ENCODE data around the gene CPEB1. TPM values are rescaled to one million over a fixed set of nuclear protein-coding genes. Genes with fewer than 3 reads are reported as not detected.
A peak's percentile ranks its signal among the peaks of the same experiment; 100 is the strongest.

CPEB1 gene
- polyA plus RNA-seq, 1 donor = 1.5 TPM

DNA sequence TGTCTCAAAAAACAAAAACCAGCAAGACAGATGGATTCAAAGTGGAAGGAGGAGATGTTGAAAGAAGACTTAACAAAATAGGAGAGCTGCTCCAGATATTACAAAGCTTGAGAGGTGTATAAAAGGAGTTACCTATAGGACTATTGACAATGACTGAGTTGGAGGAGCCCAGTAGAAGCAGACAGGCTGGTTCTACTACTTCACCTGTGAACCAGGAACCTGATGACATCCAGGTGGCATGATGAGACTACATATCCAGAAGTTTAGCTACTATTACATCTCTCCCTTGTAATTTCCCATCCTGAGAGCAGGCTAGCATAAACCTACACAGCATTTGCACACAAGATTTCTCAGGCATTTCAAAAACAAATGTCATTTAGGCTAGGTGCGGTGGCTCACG, 49.3 kb downstream of the CPEB1 start:
- H3K36me3 ChIP-seq (ENCODE audit: control insufficient read depth, insufficient read depth, low read length) = no peaks in the 10 kb centered on the region
- H3K27ac ChIP-seq (ENCODE audit: low read length) = no peak overlapping the region
- no peaks in the 10 kb centered on the region for H3K27me3 ChIP-seq (ENCODE audit: control insufficient read depth, insufficient read depth, low read length)
- no CpG with 5 or more reads among the region's 2 CpGs for WGBS (ENCODE audit: insufficient coverage, low lambda C conversion rate)
- no peaks in the 10 kb centered on the region for H3K4me1 ChIP-seq (ENCODE audit: control insufficient read depth, insufficient read depth, low read length)
- no peak overlapping the region for H3K4me3 ChIP-seq (ENCODE audit: low read length)
- DNase-seq = no peak
- no peaks in the 10 kb centered on the region for H3K9me3 ChIP-seq (ENCODE audit: control insufficient read depth, low read depth, low read length)

DNA sequence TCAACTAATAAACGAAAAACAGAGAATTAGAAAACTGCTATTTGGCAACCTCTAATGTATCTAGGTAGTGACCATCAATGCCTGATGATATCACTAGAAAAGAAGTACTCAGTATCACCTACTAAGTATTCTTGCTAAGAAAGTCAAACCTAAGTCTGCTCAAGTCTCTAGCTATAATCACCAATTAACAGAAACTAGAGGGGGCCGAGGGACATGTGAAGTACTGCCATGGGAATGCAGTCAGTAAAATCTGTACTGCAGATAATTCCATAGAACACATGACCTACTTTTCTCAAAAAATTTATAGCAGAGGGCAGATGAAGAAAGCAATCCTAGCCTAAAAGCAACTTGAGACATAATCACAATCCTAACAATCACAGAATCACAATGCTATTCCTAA, 51.4 kb downstream of the CPEB1 start:
- H3K4me3 ChIP-seq (ENCODE audit: low read length) = no peak overlapping the region
- no peaks in the 10 kb centered on the region for H3K36me3 ChIP-seq (ENCODE audit: control insufficient read depth, insufficient read depth, low read length)
- H3K27ac ChIP-seq (ENCODE audit: low read length) = no peak overlapping the region
- H3K27me3 ChIP-seq (ENCODE audit: control insufficient read depth, insufficient read depth, low read length) = no peaks in the 10 kb centered on the region
- 67% methylated on average over 1 of the region's 2 CpGs for WGBS (ENCODE audit: insufficient coverage, low lambda C conversion rate)
- no peak for DNase-seq
- H3K9me3 ChIP-seq (ENCODE audit: control insufficient read depth, low read depth, low read length) = no peaks in the 10 kb centered on the region
- H3K4me1 ChIP-seq (ENCODE audit: control insufficient read depth, insufficient read depth, low read length) = no peaks in the 10 kb centered on the region

DNA sequence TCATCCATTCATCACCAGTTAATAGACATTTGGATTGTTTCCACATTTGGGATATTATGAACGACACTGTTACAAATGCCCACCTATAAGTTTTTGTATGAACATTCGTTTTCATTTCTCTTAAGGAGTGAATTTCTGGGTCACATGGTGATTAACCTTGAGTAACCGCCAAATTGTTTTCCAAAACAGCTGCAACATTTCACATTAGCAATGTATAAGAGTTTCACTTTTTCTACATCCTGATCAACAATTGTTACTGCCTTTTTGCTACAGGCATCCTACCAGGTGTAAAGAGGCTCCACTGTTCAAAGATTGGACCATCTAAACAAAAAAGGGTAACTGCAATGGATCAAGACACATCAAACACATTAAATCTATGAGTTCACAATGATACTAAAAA, 52.0 kb downstream of the CPEB1 start:
- 100% methylated on average over 1 of the region's 3 CpGs for WGBS (ENCODE audit: insufficient coverage, low lambda C conversion rate)
- no peaks in the 10 kb centered on the region for H3K27me3 ChIP-seq (ENCODE audit: control insufficient read depth, insufficient read depth, low read length)

DNA sequence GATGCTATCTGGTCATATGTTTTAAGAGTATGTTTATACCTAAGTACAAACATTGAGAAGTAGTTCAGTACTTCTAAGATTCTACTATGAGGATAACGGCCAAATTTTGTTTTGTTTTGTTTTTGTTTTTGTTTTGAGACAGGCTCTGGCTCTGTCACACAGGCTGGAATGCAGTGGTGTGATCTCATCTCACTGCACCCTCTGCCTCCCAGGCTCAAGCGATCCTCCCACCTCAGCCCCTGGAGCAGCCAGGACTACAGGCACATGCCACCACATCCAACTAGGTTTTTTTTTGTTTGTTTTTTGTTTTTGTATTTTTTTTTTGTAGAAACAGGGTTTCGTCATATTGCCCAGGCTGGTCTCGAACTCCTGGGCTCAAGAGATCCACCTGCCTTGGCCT, 59.4 kb downstream of the CPEB1 start:
- no CpG with 5 or more reads among the region's 4 CpGs for WGBS (ENCODE audit: insufficient coverage, low lambda C conversion rate)
- H3K9me3 ChIP-seq (ENCODE audit: control insufficient read depth, low read depth, low read length) = no peaks in the 10 kb centered on the region
- no peaks in the 10 kb centered on the region for H3K36me3 ChIP-seq (ENCODE audit: control insufficient read depth, insufficient read depth, low read length)
- no peak overlapping the region for H3K4me3 ChIP-seq (ENCODE audit: low read length)
- H3K27ac ChIP-seq (ENCODE audit: low read length) = no peak overlapping the region
- no peaks in the 10 kb centered on the region for H3K4me1 ChIP-seq (ENCODE audit: control insufficient read depth, insufficient read depth, low read length)
- H3K27me3 ChIP-seq (ENCODE audit: control insufficient read depth, insufficient read depth, low read length) = peaks cover 6% of the 10 kb centered on the region
- DNase-seq = no peak

More for the DNA sequence above, 52.0 kb downstream of the CPEB1 start:
- Histone ChIP-seq H3K9me3 (ENCODE audit: control insufficient read depth, low read depth, low read length) (no peaks in the 10 kb centered on the region), H3K36me3 (ENCODE audit: control insufficient read depth, insufficient read depth, low read length) (no peaks in the 10 kb centered on the region), H3K4me3 (ENCODE audit: low read length) (no peak overlapping the region), H3K4me1 (ENCODE audit: control insufficient read depth, insufficient read depth, low read length) (no peaks in the 10 kb centered on the region), H3K27ac (ENCODE audit: low read length) (no peak overlapping the region)
- DNase-seq = no peak

DNA sequence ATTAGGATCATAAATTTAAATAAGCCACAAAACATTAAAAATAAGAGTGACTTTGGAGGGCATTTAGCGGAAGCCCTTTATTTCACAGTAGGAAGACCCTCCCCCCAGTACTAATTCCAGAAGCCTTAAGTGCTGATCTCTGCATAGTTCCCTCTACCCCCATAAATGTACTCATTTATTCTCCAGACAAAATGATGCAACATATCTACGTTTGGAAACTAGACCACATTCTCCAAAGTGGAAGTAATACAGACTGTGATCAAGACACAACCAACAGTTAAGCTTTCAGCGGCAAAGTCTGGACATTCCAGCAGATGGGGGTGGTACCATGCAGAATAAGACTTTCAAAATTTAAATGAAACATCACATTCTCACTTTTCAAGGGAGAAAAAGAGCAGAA, 62.1 kb downstream of the CPEB1 start:
- no peaks in the 10 kb centered on the region for H3K4me1 ChIP-seq (ENCODE audit: control insufficient read depth, insufficient read depth, low read length)
- 40% methylated on average over 1 of the region's 3 CpGs for WGBS (ENCODE audit: insufficient coverage, low lambda C conversion rate)
- no peaks in the 10 kb centered on the region for H3K9me3 ChIP-seq (ENCODE audit: control insufficient read depth, low read depth, low read length)
- DNase-seq = no peak
- H3K36me3 ChIP-seq (ENCODE audit: control insufficient read depth, insufficient read depth, low read length) = no peaks in the 10 kb centered on the region
- H3K27me3 ChIP-seq (ENCODE audit: control insufficient read depth, insufficient read depth, low read length) = peaks cover 6% of the 10 kb centered on the region
- no peak overlapping the region for H3K27ac ChIP-seq (ENCODE audit: low read length)
- H3K4me3 ChIP-seq (ENCODE audit: low read length) = no peak overlapping the region

DNA sequence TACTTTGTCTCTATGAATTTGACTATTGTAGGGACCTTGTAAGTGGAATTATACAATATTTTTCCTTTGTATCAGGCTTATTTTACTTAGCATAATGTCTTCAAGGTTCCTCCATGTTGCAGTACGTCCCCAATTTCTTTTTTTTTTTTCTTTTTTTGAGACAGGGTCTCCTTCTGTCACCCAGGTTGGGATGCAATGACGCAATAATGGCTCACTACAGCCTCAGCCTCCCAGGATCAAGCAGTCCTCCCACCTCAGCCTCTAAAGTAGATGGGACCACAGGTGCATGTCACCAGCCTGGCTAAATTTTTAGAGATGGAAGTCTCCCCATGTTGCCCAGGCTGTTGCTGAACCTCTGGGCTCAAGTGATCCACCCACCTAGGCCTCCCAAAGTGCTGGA, 66.5 kb downstream of the CPEB1 start:
- Histone ChIP-seq H3K4me3 (ENCODE audit: low read length) (no peak overlapping the region), H3K9me3 (ENCODE audit: control insufficient read depth, low read depth, low read length) (no peaks in the 10 kb centered on the region), H3K4me1 (ENCODE audit: control insufficient read depth, insufficient read depth, low read length) (no peaks in the 10 kb centered on the region), H3K27me3 (ENCODE audit: control insufficient read depth, insufficient read depth, low read length) (peaks cover 2% of the 10 kb centered on the region), H3K27ac (ENCODE audit: low read length) (no peak overlapping the region), H3K36me3 (ENCODE audit: control insufficient read depth, insufficient read depth, low read length) (no peaks in the 10 kb centered on the region)
- WGBS (ENCODE audit: insufficient coverage, low lambda C conversion rate) = 89% methylated on average over 1 of the region's 2 CpGs
- no peak for DNase-seq

DNA sequence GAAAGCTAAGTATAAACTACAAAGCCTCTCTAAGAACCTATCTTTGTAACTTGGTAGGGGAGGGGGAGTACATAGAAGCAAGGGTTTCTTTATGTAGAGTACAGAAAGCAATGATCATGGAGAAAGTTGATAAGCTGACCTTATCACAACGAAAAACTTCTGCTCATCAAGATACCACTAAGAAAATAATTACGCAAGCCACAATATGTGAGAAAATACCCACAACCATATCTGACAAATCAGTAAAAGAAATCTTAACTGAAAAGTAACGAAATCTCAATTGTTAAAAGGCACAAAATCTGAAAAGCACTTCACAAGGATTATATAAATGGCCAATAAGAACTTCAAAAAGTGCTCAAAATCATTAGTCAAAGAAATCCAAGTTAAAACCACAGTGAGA, 71.8 kb downstream of the CPEB1 start:
- no peak for DNase-seq
- H3K9me3 ChIP-seq (ENCODE audit: control insufficient read depth, low read depth, low read length) = no peaks in the 10 kb centered on the region
- 20% methylated on average over 1 of the region's 3 CpGs for WGBS (ENCODE audit: insufficient coverage, low lambda C conversion rate)
- peaks cover 29% of the 10 kb centered on the region for H3K27me3 ChIP-seq (ENCODE audit: control insufficient read depth, insufficient read depth, low read length)
- no peaks in the 10 kb centered on the region for H3K36me3 ChIP-seq (ENCODE audit: control insufficient read depth, insufficient read depth, low read length)
- no peak overlapping the region for H3K4me3 ChIP-seq (ENCODE audit: low read length)
- H3K27ac ChIP-seq (ENCODE audit: low read length) = no peak overlapping the region
- H3K4me1 ChIP-seq (ENCODE audit: control insufficient read depth, insufficient read depth, low read length) = no peaks in the 10 kb centered on the region

DNA sequence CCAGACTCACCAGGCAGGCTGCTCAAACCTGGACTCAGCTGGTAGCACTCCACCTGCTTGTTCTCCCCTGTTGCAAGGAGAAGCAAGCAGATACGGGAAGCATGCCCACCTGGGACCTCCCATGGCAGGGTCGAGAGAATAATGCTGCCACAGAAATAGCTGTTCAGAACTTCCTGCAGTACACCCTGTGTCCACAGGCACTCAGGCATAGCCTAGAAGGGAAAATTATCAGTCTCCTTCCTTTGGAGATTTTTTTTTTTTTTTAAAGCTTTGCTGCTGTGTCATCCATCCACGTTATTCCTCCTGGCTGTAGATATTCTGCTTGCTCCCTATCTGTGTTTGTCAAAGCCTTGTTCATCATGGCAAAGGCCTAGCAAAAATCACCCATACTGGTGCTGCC, 74.2 kb downstream of the CPEB1 start:
- Histone ChIP-seq H3K4me1 (ENCODE audit: control insufficient read depth, insufficient read depth, low read length) (no peaks in the 10 kb centered on the region), H3K27me3 (ENCODE audit: control insufficient read depth, insufficient read depth, low read length) (peaks cover 36% of the 10 kb centered on the region), H3K9me3 (ENCODE audit: control insufficient read depth, low read depth, low read length) (no peaks in the 10 kb centered on the region), H3K27ac (ENCODE audit: low read length) (no peak overlapping the region), H3K36me3 (ENCODE audit: control insufficient read depth, insufficient read depth, low read length) (no peaks in the 10 kb centered on the region), H3K4me3 (ENCODE audit: low read length) (no peak overlapping the region)
- WGBS (ENCODE audit: insufficient coverage, low lambda C conversion rate) = no CpG with 5 or more reads among the region's 3 CpGs
- DNase-seq = no peak

DNA sequence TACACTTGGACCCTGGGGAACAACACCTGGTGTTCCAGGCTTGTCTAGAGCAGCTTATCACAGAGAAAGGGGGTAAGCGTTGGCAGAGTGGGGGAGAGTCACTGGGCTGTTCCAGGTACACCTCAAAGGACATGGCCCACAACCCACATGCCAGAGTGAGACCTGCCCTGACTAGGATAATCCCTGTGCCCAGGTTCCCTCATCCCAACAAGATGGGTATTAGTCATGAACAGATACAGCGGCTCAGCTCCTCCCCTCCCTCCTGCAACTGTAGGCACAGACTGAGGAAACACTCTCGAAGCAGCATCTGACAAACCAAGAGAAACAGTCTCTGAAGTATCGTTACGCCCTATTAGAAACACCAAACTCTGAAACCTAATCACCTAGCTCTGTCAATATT, 74.9 kb downstream of the CPEB1 start:
- Histone ChIP-seq H3K9me3 (ENCODE audit: control insufficient read depth, low read depth, low read length) (no peaks in the 10 kb centered on the region), H3K36me3 (ENCODE audit: control insufficient read depth, insufficient read depth, low read length) (no peaks in the 10 kb centered on the region), H3K27me3 (ENCODE audit: control insufficient read depth, insufficient read depth, low read length) (peaks cover 38% of the 10 kb centered on the region), H3K4me1 (ENCODE audit: control insufficient read depth, insufficient read depth, low read length) (no peaks in the 10 kb centered on the region), H3K27ac (ENCODE audit: low read length) (no peak overlapping the region), H3K4me3 (ENCODE audit: low read length) (no peak overlapping the region)
- no CpG with 5 or more reads among the region's 5 CpGs for WGBS (ENCODE audit: insufficient coverage, low lambda C conversion rate)
- DNase-seq = no peak

DNA sequence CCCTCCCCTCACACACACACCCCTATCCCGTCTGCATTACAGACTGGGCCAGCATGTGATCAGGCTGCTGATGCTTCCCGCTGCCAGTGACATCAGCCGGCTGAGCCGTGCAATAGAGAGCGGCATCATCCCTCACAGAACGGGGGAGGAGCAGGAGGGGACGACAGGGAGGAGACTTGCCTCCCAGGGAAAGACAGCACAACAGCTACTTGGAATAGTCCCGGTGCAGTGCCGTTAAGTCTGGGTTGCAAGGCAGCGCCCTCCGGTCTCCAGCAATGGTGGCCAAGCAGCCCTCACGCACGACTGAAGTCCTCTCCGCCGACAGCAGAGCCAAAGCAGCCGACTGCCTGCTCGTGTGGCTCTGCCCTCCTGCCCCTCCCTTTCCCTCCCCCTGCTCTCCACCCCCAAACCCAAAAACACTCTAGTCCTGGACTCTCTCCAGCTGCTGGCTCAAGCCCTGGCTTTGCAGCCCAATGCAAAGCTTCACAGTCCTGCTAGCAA, 75.4 kb downstream of the CPEB1 start:
- peak; percentile 39 to 50 for DNase-seq
- peak overlapping the region; percentile 32 for H3K4me3 ChIP-seq (ENCODE audit: low read length)
- H3K27me3 ChIP-seq (ENCODE audit: control insufficient read depth, insufficient read depth, low read length) = peaks cover 38% of the 10 kb centered on the region
- no peaks in the 10 kb centered on the region for H3K4me1 ChIP-seq (ENCODE audit: control insufficient read depth, insufficient read depth, low read length)
- H3K36me3 ChIP-seq (ENCODE audit: control insufficient read depth, insufficient read depth, low read length) = no peaks in the 10 kb centered on the region
- no peaks in the 10 kb centered on the region for H3K9me3 ChIP-seq (ENCODE audit: control insufficient read depth, low read depth, low read length)
- no CpG with 5 or more reads among the region's 17 CpGs for WGBS (ENCODE audit: insufficient coverage, low lambda C conversion rate)
- H3K27ac ChIP-seq (ENCODE audit: low read length) = no peak overlapping the region

DNA sequence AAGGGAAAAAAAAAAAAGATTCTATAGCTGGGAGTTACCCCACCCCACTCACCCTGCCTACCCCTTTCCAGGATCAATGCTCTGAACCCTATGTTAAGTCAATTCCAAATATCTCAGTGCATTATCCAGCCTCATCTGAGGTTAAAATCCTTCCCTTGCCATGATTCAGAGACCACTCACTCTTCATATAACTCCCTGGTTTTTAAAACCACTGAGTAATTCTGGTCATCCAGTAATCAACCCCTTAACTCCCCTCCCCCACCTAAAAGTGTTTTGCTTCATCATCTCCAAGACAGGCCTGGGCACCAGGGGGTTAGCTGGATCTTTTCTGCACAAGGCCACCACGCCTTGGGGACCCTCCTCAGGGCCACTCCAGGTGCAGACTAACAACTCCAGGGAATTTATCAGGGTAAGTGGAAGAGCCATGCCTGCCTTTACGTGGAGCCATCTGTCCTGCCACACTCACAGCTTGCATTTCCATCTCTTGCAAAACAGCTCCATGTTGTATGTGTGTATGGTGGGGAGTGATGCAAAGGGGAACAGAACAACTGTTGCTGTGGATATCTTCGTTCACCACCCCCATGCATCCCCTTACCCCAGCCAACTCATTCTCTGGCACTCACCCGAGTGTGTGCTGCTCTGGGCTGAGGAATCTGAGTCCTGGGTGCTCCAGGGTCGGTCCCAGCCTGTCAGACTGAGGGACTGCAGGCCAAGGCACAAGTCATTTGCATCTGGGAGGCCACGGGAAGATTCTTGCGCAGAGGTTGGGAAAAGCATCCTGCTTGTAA, 76.2 kb downstream of the CPEB1 start:
- no peaks in the 10 kb centered on the region for H3K36me3 ChIP-seq (ENCODE audit: control insufficient read depth, insufficient read depth, low read length)
- no peaks in the 10 kb centered on the region for H3K4me1 ChIP-seq (ENCODE audit: control insufficient read depth, insufficient read depth, low read length)
- WGBS (ENCODE audit: insufficient coverage, low lambda C conversion rate) = no CpG with 5 or more reads among the region's 7 CpGs
- peaks cover 38% of the 10 kb centered on the region for H3K27me3 ChIP-seq (ENCODE audit: control insufficient read depth, insufficient read depth, low read length)
- no peak for DNase-seq
- no peak overlapping the region for H3K27ac ChIP-seq (ENCODE audit: low read length)
- H3K9me3 ChIP-seq (ENCODE audit: control insufficient read depth, low read depth, low read length) = no peaks in the 10 kb centered on the region
- no peak overlapping the region for H3K4me3 ChIP-seq (ENCODE audit: low read length)
